BJ (cell line): Measurements from ENCODE around the gene STXBP6. TPM values are rescaled to one million over a fixed set of nuclear protein-coding genes. Genes with fewer than 3 reads are reported as not detected.

Source experiments
- CTCF ChIA-PET: fragments of 350-600 bp; formaldehyde crosslinking; extraction: SDS; loops from one replicate; lab custom pipeline; 2021; ENCODE audit warnings: antibody characterized with exemption, inconsistent platforms; lab: Yijun Ruan, JAX
- POLR2A ChIA-PET: fragments of 300-600 bp; sonication (Branson Sonifier 250); formaldehyde crosslinking; extraction: SDS; loops from one replicate; lab custom pipeline; 2021; ENCODE audit warnings: antibody characterized with exemption; lab: Charles Lee
- DNase-seq: peaks from one replicate; pipeline ENCODE4 v3.0.0-alpha.2; 2011; ENCODE audit warnings: low read depth
- H3K27me3 ChIP-seq: 2 replicates; pipeline ENCODE4 v1.6.0; 2011; ENCODE audit warnings: low read length; ENCODE audit not compliant: control insufficient read depth, insufficient read depth
- H3K36me3 ChIP-seq: 2 replicates; pipeline ENCODE4 v1.5.1; 2011; ENCODE audit warnings: low read length; ENCODE audit not compliant: control insufficient read depth, insufficient read depth
- H3K4me3 ChIP-seq: 2 replicates; pipeline ENCODE4 v1.5.1; 2011; ENCODE audit warnings: low read depth, mild to moderate bottlenecking, control low read depth, low read length
- polyA minus RNA-seq: library from RNA; depleted of rRNA, polyadenylated mRNA; stranded (reverse); fragments of >200 nt; gene quantifications from 2 replicates; pipeline ENCODE4 v1.2.3, GENCODE V29; 2011; rRNA and poly(A)+ RNA removed
- polyA plus RNA-seq: library from polyadenylated mRNA; depleted of rRNA; stranded (reverse); fragments of >200 nt; gene quantifications from 2 replicates; pipeline ENCODE4 v1.2.3, GENCODE V29; 2011; rRNA removed
- TF ChIP-seq, protein P1 (sequence below): IDR thresholded peaks from 2 replicates; pipeline ENCODE4 v1.5.1; 2011; ENCODE audit warnings: low read depth, mild to moderate bottlenecking, control low read depth, inconsistent platforms, low read length, moderate library complexity; ENCODE audit not compliant: insufficient read depth

Gene STXBP6
- polyA plus RNA-seq (12.1 and 16.8 TPM in 2 replicates), polyA minus RNA-seq (4.0 and 7.5 TPM in 2 replicates)

DNA sequence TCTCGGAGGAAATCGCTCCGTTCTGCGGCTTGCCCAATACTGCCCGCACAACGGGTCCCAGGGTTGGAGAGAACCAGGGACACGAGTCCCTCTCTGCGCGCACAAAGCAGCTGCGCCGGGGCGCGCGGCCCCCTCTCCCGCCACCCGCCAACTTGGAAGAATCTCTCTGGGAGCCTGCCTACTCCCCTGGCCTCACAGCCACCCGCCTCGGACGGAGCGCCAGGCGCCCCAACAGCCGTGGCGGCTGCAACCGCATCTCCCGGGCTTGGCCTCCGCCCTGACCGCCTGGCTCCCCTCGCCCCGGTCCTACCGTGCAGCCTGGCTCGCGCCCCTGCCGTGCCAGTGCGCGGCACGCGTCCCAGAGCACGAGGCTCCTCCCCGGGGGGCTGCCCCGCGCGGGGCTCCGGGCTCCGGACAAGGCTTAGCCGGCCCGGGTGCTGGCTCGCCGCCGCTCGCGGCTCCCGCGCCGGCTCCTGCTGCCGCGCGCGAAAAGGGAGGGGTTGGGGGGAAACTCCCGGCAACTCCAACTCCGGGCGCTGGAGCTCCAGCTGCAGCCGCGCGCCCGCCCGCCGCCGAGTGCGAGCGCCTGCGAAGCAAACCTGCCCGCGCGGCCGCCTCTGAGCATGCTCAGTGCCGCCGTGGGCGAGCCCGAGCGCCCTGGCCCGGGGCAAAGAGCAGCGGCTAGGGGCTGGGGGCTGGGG is at the start of gene STXBP6:
STXBP6 (minus strand) TSS at position 580 of the 701 bp plus-strand sequence. CDS start 75,329 bp downstream, outside the sequence.
- ChIA-PET POLR2A (no interaction called here), CTCF (interaction anchor here (0.7 to 2.7 kb wide), 7 partner anchors 9 to 232 kb away, joined by 3 to 11 read pairs (median 4); no protein-coding TSS in a partner anchor)
- TF ChIP-seq, protein P1, sequence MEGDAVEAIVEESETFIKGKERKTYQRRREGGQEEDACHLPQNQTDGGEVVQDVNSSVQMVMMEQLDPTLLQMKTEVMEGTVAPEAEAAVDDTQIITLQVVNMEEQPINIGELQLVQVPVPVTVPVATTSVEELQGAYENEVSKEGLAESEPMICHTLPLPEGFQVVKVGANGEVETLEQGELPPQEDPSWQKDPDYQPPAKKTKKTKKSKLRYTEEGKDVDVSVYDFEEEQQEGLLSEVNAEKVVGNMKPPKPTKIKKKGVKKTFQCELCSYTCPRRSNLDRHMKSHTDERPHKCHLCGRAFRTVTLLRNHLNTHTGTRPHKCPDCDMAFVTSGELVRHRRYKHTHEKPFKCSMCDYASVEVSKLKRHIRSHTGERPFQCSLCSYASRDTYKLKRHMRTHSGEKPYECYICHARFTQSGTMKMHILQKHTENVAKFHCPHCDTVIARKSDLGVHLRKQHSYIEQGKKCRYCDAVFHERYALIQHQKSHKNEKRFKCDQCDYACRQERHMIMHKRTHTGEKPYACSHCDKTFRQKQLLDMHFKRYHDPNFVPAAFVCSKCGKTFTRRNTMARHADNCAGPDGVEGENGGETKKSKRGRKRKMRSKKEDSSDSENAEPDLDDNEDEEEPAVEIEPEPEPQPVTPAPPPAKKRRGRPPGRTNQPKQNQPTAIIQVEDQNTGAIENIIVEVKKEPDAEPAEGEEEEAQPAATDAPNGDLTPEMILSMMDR, result no peak
- no peaks in the 10 kb centered on the region for H3K27me3 ChIP-seq
- peak within 1 kb of the TSS; percentile 66 for H3K4me3 ChIP-seq
- H3K36me3 ChIP-seq, result no peaks in the 10 kb centered on the region
- DNase-seq, result no peak

DNA sequence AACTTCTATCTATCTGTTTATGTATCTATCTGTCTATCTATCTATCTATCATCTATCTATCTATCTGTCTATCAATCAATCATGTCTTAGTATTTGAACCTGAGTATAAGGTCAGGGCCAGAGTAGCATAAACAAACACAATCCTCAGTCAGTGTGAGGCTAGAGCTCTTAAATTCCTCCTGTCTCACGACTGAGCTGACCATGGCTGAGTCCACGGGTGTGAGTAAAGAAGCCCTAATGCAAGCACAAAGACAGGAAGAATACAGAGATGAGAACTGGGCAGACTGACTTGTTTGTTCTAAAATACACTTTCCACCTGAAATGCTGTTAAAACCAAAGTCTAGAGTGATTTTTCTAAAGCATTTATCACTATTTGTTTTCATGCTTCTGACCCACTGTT is 47.2 kb upstream of the STXBP6 start:
- Histone ChIP-seq H3K27me3 (no peaks in the 10 kb centered on the region), H3K4me3 (no peak overlapping the region), H3K36me3 (no peaks in the 10 kb centered on the region)
- CTCF ChIA-PET, result interaction anchor here (0.7 to 1.0 kb wide), 2 partner anchors 36 to 55 kb away, joined by 3 read pairs; no protein-coding TSS in a partner anchor
- TF ChIP-seq, protein P1, result no peak
- POLR2A ChIA-PET, result no interaction called here
- no peak for DNase-seq

DNA sequence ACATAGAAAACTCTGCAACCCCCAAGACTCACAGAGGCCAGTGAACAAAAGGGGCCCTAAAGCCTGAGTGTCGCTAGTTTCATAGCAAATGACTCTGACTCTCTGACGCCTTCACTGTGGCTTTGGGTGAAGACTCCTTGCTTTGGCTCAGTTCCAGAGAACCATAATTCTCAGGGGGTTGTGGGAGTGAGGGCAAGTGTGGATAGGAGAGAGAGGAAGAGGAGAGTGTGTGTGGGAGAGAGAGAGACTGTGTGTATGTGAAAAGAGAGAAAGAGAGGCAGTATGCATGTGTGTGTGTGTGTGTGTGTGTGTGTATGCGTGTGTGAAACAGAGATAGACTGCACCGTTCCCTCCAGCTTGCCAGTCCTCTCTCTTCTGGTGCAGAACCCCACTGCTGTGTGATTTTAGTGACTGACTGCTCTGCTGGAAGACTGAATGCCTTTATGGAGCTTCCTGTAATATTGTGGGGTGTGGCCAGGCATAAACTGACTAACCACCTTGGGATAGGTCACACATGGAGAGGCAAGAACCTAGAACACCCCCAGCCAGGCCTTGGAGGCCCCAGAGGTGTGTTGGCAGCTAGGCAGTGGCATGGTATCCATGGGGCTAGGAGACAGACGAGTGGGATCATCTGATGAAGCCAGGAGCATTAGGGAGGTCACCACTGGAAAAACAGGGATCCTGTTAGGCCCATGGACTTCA is 45.9 kb upstream of the STXBP6 start:
- DNase-seq, result no peak
- POLR2A ChIA-PET, result no interaction called here
- CTCF ChIA-PET, result interaction anchor here (1.1 kb wide), 1 partner anchor 9 kb away, joined by 3 read pairs; no protein-coding TSS in a partner anchor
- Histone ChIP-seq H3K4me3 (no peak overlapping the region), H3K36me3 (no peaks in the 10 kb centered on the region), H3K27me3 (no peaks in the 10 kb centered on the region)
- TF ChIP-seq, protein P1, result no peak

DNA sequence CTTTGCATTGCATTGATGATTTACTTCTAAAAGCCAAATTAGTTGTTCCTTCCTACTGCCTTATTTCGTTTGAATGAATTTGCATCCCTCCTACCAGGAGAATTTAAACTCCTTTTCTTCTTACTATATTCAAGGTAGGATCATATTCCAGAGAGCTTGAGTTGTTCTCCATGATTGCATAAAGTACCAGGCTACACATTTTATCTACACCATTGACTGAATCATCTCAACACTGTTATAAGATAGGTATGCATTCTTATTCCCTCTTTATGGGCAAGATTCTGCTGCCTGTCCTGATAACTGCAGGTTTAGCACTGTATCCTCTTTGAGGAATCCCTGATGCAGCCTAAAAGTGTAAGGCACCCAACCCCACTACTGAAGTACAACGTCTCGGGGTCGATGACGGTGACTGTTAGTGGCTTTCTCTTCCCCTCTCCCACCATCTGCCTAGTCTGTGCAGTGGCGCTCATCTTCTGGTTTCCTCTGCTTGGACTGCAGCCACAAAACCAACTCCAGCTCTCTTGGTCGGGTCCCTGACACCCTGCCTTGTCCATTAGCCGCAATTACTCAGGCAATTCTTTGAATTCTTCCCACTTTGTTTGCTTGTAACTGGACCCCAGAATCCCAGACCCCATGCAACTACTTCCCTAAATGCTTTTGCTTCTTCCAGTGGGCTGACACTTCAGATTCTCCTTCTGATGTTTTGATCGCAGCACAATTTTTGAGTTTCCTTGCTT is 44.4 kb upstream of the STXBP6 start:
- Histone ChIP-seq H3K27me3 (no peaks in the 10 kb centered on the region), H3K4me3 (no peak overlapping the region), H3K36me3 (no peaks in the 10 kb centered on the region)
- DNase-seq, result no peak
- ChIA-PET CTCF (no interaction called here), POLR2A (no interaction called here)
- TF ChIP-seq, protein P1, result no peak

DNA sequence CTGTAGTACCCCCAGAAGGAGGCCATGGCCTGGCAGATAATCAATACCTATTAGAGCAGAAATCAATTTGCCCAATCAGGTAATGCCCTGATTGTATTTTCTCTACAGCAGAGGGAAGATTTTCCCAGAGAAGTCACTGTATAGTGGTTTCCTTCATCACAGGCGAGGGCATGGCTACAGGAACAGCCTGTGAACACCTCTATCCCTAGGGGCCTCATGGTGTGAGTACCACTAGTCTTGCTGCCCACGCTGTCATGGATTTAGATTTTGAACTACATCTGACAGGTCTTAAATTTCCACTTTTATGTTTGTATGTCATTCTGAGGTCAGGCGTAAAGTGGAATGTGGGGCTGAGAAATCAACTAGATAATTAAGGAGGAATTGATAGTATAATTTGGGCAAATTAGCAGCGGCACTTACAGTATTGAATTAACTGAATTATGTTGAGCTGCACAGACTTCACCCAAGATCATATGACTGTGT is 42.4 kb upstream of the STXBP6 start:
- POLR2A ChIA-PET, result no interaction called here

More for the DNA sequence above, 42.4 kb upstream of the STXBP6 start:
- TF ChIP-seq, protein P1, result no peak
- Histone ChIP-seq H3K36me3 (no peaks in the 10 kb centered on the region), H3K4me3 (no peak overlapping the region), H3K27me3 (no peaks in the 10 kb centered on the region)
- DNase-seq, result no peak
- CTCF ChIA-PET, result interaction anchor here (1.2 to 1.6 kb wide), 2 partner anchors 11 to 40 kb away, joined by 4 to 5 read pairs; no protein-coding TSS in a partner anchor
